ENCODE results near the gene TMEM187.

Gene TMEM187

DNA sequence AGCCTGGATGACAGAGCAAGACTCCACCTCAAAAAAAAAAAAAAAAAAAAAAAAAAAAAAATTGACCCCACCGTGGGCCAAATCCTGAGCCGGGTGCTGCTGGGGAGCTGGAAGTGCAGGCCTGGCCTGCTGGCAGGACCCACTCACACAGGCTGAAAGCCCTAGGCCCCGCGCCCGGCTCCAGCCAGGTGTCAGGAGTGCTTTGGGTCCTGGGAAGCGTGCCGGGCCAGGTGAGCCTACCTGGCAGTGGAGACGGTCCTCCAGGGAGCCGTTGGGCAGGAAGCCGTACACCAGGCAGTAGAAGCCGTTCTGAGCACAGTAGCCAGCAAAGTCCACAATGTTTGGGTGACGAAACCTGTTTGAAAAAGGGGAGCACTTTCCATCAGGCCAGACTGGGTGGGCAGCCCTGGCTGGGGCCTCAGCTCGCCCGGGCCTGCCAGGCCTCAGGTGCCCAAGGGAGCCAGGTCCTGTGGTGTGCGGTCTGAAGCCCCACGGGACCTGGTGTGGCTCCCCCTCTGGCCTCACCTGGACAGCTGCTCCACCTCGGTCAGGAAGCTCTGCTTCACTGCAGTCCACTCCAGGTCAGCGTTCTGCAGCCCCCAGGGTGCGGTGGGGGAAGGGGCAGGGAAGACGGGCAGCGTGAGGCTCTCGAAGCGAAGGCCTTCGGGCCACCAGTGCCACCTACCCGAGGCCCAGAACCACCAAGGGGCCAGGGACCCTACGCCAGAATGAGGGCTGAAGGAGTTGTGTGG, 45.4 kb downstream of the TMEM187 start:
- no peaks in the 10 kb centered on the region for H3K9me3 ChIP-seq (ENCODE audit: low read depth, low read length)
- no peak overlapping the region for H3K9ac ChIP-seq (ENCODE audit: insufficient read length)
- no peak for DNase-seq (ENCODE audit: low read depth, low spot score)
- H3K36me3 ChIP-seq (ENCODE audit: insufficient read depth, low read length), result no peaks in the 10 kb centered on the region; the same call in 1 of the 2 replicates
- no peak overlapping the region for H3K4me3 ChIP-seq
- TF ChIP-seq EZH2 (IDR thresholded peaks at IDR 0.05) (no peak), POLR2AphosphoS5 (IDR thresholded peaks at IDR 0.05; ENCODE audit: borderline replicate concordance, low read depth, low read length) (no peak), FOXP2 (optimal IDR thresholded peaks at IDR 0.05; ENCODE audit: control extremely low read depth, extremely low read length, insufficient read depth) (no peak)
- H3K27ac ChIP-seq, result no peak overlapping the region

DNA sequence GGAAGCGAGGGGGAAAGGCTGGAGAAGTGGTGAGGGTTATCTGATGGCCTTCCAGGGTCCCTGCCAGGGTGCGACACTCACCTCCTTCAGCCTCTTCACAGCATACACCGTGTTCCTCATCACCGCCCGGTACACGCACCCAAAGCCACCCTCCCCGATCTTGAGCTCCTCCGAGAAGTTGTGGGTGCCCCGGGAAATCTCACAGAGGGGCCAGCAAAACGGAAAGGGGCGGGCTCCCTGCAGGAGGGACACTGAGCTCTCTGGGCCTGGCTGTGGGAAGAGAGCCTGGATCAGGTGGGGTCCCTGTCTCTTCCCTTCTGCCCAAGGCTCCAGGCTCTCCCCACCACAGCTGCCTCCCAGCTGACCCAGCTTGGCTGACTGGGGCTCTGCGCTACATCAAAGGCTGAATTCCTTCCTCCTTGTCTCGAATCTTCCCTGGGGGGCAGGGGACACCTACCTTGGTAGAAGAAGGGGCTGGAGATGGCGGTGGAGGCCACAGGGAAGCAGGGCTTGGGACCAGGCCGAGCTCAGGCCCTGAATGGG, 46.0 kb downstream of the TMEM187 start:
- Histone ChIP-seq H3K9me3 (ENCODE audit: low read depth, low read length) (no peaks in the 10 kb centered on the region), H3K27ac (peak overlapping the region; percentile 30), H3K9ac (ENCODE audit: insufficient read length) (peak overlapping the region; percentile 77), H3K4me3 (peak overlapping the region; percentile 71), H3K36me3 (ENCODE audit: insufficient read depth, low read length) (no peaks in the 10 kb centered on the region; the same call in 1 of the 2 replicates)
- DNase-seq (ENCODE audit: low read depth, low spot score), result no peak
- TF ChIP-seq POLR2AphosphoS5 (IDR thresholded peaks at IDR 0.05; ENCODE audit: borderline replicate concordance, low read depth, low read length) (no peak), EZH2 (IDR thresholded peaks at IDR 0.05) (no peak), FOXP2 (optimal IDR thresholded peaks at IDR 0.05; ENCODE audit: control extremely low read depth, extremely low read length, insufficient read depth) (no peak)

DNA sequence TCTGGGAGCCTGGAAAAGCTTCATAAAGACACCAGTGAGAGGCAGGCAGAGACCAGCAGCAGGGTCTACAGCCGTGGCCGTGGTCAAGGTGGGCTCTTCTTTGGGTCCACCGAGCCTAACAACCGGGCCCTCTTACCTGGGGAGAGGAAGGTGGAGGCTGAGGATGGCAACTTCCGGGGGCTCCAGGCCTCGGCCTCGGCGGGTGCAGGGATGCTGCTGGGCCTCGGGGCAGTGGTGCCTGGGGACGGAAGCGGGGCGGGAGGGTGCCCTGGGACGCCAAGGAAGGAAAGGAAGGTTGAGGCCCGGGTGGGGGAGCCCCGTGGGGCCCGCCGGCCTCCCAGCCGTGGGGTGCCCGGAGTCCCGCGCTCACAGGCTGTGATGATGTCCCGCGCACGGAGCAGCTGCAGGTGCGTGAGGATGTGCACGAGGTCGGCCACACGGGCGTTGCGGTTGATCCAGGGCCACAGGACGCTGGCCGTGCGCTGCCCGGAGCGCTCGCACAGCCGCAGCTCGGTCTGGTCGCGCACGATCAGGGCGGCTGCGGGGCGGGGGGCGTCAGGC, 46.6 kb downstream of the TMEM187 start:
- DNase-seq (ENCODE audit: low read depth, low spot score), result no peak

DNA sequence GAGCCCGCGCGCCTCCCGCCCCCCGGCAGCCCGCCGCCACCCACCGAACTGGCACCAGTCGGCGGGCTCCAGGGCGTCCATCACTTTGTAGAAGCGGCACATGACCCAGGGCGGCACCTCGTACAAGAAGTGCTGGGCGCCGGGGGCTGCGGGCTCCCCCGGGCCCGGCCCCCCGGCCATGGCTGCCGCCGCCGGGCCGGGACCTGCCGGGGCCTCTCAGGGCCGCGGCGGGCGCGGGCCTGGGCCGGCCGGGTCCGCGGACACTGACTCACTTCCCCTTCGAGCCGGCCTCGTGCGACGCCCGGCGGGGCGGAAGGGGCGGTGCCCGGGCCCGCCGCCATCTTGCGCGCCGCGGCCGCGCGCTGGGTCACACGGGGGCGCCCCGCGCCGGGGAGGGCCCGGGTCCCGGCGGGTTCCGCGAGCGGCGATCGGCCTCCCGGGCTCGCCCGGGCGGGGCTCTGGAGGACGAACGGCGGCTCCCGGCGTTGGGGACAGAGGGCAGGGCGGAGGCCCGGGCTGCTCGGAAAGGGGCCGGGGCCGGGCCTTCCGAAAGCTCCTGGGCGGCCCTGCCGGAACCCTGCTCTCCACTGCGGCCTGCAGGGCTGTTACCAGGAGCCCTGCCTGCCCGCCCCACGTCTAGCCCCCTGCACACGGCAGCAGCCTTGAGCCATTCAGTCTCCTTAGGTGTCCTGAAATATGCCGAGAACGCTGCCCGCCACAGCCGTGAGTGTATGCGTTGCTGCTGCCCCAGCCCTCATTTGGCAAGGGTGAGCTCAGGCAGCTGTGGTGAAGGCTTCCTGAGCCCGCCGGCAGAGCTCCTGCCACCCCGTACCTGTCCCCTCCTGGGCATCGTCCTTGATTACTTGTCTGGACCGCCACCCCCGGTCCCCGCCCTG, 47.3 kb downstream of the TMEM187 start, which contains the start of gene IRAK1:
TSS of gene IRAK1 (minus strand) at position 270 of the 896 bp plus-strand sequence. CDS start at position 180, 90 bp downstream.
- H3K36me3 ChIP-seq (ENCODE audit: insufficient read depth, low read length), result no peaks in the 10 kb centered on the region; the same call in 1 of the 2 replicates
- no peak for TF ChIP-seq EZH2 (IDR thresholded peaks at IDR 0.05)
- no peak; the same call in 1 of the 2 replicates for TF ChIP-seq POLR2AphosphoS5 (IDR thresholded peaks at IDR 0.05; ENCODE audit: borderline replicate concordance, low read depth, low read length)
- TF ChIP-seq FOXP2 (optimal IDR thresholded peaks at IDR 0.05; ENCODE audit: control extremely low read depth, extremely low read length, insufficient read depth), result no peak
- peak within 1 kb of the TSS; percentile 67 for H3K27ac ChIP-seq
- H3K9ac ChIP-seq (ENCODE audit: insufficient read length), result peak within 1 kb of the TSS; percentile 77
- peak within 1 kb of the TSS; percentile 74 for H3K4me3 ChIP-seq
- DNase-seq (ENCODE audit: low read depth, low spot score), result no peak
- H3K9me3 ChIP-seq (ENCODE audit: low read depth, low read length), result no peaks in the 10 kb centered on the region

More for the DNA sequence above, 46.6 kb downstream of the TMEM187 start:
- H3K27ac ChIP-seq, result peak overlapping the region; percentile 30
- peak overlapping the region; percentile 77 for H3K9ac ChIP-seq (ENCODE audit: insufficient read length)
- no peaks in the 10 kb centered on the region for H3K9me3 ChIP-seq (ENCODE audit: low read depth, low read length)
- H3K36me3 ChIP-seq (ENCODE audit: insufficient read depth, low read length), result no peaks in the 10 kb centered on the region; the same call in 1 of the 2 replicates
- peak overlapping the region; percentile 71 for H3K4me3 ChIP-seq
- TF ChIP-seq FOXP2 (optimal IDR thresholded peaks at IDR 0.05; ENCODE audit: control extremely low read depth, extremely low read length, insufficient read depth) (no peak), POLR2AphosphoS5 (IDR thresholded peaks at IDR 0.05; ENCODE audit: borderline replicate concordance, low read depth, low read length) (no peak), EZH2 (IDR thresholded peaks at IDR 0.05) (no peak)

DNA sequence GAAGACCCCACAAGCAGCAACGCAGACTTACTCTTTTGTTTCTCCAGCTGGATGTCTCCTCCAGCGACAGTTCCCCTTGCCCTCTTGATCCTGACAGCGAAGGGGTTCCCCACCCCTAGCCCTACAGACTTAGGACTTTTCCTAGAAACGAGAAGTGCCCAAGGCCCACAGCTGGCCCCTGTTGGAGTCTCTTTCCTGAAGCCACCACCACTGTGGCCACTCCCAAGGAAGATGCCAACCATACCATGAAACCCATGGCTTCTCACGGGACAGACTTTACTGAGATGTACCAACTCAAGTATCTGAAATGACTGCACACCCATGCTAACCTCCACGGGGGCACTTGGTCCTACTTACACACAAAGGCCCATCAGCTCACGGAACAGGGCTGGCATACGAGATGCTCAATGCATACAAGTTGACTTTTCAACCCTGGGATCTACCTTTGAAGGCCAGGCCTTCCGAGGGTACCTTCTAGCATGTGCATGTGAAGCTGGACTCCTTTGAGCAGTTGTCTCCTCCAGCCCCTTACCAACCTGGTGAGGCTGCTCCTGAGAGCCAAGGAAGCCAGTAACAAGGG, 48.1 kb downstream of the TMEM187 start:
- H3K36me3 ChIP-seq (ENCODE audit: insufficient read depth, low read length), result no peaks in the 10 kb centered on the region; the same call in 1 of the 2 replicates
- H3K27ac ChIP-seq, result no peak overlapping the region
- H3K9me3 ChIP-seq (ENCODE audit: low read depth, low read length), result no peaks in the 10 kb centered on the region
- peak overlapping the region; percentile 74 for H3K4me3 ChIP-seq
- H3K9ac ChIP-seq (ENCODE audit: insufficient read length), result peak overlapping the region; percentile 76
- TF ChIP-seq EZH2 (IDR thresholded peaks at IDR 0.05) (no peak), POLR2AphosphoS5 (IDR thresholded peaks at IDR 0.05; ENCODE audit: borderline replicate concordance, low read depth, low read length) (no peak), FOXP2 (optimal IDR thresholded peaks at IDR 0.05; ENCODE audit: control extremely low read depth, extremely low read length, insufficient read depth) (no peak)
- DNase-seq (ENCODE audit: low read depth, low spot score), result no peak

DNA sequence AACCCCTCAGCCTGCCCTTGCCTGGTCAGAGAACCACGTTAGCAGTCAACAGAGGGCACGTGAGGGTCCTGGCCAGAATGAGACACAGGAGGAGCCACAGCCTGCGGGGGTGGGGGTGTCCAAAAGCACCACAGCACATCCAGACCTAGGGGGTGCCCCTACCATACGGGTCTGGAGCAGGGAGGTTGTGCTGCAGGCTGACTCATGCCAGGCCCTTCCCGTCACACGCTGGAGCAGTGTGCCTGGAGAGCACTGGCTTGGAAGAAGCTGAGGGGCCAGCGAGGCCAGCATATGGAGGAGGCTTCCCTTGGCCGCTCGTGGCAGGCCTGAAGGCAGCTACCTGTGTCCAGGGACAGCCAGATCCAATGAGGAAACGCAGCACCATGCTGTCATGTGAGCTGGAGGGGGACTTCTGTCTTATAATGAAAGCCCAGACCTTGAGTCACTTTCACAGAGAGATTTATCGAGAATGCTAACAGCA, 48.6 kb downstream of the TMEM187 start:
- H3K27ac ChIP-seq, result 0 out of 2 replicates have a peak overlapping the region, but pooled peaks have one; percentile 16
- TF ChIP-seq FOXP2 (optimal IDR thresholded peaks at IDR 0.05; ENCODE audit: control extremely low read depth, extremely low read length, insufficient read depth) (no peak), POLR2AphosphoS5 (IDR thresholded peaks at IDR 0.05; ENCODE audit: borderline replicate concordance, low read depth, low read length) (no peak), EZH2 (IDR thresholded peaks at IDR 0.05) (no peak)
- H3K36me3 ChIP-seq (ENCODE audit: insufficient read depth, low read length), result no peaks in the 10 kb centered on the region; the same call in 1 of the 2 replicates
- DNase-seq (ENCODE audit: low read depth, low spot score), result no peak
- no peak overlapping the region for H3K9ac ChIP-seq (ENCODE audit: insufficient read length)
- H3K9me3 ChIP-seq (ENCODE audit: low read depth, low read length), result no peaks in the 10 kb centered on the region
- no peak overlapping the region for H3K4me3 ChIP-seq

DNA sequence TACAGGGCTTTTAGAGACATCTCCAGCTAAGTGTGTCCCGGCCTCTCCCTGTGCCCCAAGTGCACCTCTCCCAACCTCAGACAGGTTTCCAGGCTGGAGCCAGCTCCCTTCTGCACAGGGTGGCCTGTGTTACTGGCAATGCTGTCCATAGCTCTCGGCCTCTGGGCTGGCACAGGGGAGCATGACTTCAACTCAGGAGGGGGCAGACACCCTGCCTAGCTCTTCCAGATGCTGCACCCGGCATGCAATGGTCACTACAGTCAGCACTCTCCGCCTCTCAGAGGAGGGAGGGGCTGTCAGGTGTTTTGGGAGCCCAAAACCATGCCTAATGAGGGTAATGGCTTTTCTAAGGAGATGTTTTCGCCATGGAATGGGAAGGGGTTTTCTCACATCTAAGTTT, 49.6 kb downstream of the TMEM187 start:
- TF ChIP-seq POLR2AphosphoS5 (IDR thresholded peaks at IDR 0.05; ENCODE audit: borderline replicate concordance, low read depth, low read length) (no peak), EZH2 (IDR thresholded peaks at IDR 0.05) (no peak), FOXP2 (optimal IDR thresholded peaks at IDR 0.05; ENCODE audit: control extremely low read depth, extremely low read length, insufficient read depth) (no peak)
- H3K9me3 ChIP-seq (ENCODE audit: low read depth, low read length), result no peaks in the 10 kb centered on the region
- H3K4me3 ChIP-seq, result no peak overlapping the region
- H3K27ac ChIP-seq, result no peak overlapping the region
- no peak overlapping the region for H3K9ac ChIP-seq (ENCODE audit: insufficient read length)
- no peaks in the 10 kb centered on the region; the same call in 1 of the 2 replicates for H3K36me3 ChIP-seq (ENCODE audit: insufficient read depth, low read length)
- DNase-seq (ENCODE audit: low read depth, low spot score), result no peak

All from SK-N-MC (cell line).